ENCODE data around the gene NFIB.

NFIB gene

DNA sequence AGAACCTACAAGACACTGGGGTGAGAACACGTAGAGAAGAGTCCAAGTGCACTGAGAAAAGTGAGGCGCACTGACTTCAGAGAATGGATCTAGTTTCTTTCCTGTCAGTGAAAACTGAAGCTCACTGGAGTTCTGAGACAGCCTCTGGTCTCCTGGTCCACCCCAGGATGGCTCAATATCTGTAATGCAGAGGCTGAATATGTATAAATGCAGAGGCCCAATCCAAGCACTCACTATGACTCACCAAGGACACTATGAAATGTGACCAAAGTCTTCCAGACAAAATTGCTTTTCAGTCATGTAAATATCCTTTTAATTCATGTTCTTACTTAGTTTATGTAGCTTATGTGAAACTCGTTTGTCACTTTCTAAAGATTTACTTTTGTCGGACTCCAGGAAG lies 53.8 kb downstream of the NFIB start:
- H3K4me3 ChIP-seq (replicated peaks; ENCODE audit: low read depth, low read length), result no peak overlapping the region
- TF ChIP-seq, protein P1, sequence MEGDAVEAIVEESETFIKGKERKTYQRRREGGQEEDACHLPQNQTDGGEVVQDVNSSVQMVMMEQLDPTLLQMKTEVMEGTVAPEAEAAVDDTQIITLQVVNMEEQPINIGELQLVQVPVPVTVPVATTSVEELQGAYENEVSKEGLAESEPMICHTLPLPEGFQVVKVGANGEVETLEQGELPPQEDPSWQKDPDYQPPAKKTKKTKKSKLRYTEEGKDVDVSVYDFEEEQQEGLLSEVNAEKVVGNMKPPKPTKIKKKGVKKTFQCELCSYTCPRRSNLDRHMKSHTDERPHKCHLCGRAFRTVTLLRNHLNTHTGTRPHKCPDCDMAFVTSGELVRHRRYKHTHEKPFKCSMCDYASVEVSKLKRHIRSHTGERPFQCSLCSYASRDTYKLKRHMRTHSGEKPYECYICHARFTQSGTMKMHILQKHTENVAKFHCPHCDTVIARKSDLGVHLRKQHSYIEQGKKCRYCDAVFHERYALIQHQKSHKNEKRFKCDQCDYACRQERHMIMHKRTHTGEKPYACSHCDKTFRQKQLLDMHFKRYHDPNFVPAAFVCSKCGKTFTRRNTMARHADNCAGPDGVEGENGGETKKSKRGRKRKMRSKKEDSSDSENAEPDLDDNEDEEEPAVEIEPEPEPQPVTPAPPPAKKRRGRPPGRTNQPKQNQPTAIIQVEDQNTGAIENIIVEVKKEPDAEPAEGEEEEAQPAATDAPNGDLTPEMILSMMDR (IDR thresholded peaks at IDR 0.05; ENCODE audit: low read depth, low read length, missing control alignments), result no peak
- no peak for DNase-seq (ENCODE audit: extremely low read depth, low read depth)

DNA sequence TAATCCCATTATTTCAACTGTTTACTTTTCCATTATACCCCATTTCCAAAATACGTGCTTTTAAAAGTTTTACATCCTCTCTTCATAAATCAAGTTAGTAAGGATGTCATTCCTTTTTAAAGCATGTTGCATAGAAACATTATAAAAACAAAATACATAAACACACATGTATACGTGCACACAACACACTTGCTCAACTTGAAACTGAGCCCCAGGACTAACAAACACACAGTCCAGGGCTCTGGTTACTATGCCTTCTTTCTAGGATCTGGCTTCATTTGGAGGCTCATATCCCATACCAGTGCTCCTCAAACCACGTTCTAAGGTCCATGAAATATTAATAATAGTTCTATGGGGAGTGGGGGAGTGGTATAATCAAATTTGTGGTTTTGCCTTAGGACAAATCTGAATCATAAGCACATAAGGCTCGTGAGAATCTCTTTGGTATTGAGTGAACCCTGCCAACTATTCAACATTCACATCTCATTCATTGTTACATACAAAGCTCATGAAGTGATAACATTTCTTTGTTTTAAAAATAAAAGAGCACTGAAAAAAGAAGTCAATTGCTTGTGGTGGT lies 55.2 kb downstream of the NFIB start:
- TF ChIP-seq, protein P1 (IDR thresholded peaks at IDR 0.05; ENCODE audit: low read depth, low read length, missing control alignments), result no peak
- no peak overlapping the region for H3K4me3 ChIP-seq (replicated peaks; ENCODE audit: low read depth, low read length)
- no peak for DNase-seq (ENCODE audit: extremely low read depth, low read depth)

DNA sequence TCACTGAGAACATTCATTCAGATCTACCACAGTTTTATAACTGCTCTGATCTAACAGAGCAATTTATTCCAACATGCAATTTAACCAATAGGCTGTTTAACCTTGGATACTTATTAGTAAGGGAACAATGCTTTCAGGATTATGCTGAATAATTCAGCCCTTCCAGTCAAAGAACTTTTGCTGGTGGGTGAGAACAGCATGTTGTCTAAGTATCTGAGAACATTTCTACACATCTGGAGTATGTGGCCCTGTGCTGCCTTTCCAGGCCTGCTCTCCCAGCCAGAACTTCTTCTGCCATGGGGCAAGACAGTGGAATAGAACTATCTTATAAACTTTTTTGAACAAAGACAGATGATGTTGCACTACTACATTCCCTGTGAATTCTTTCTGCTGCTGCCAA lies 55.8 kb downstream of the NFIB start:
- H3K4me3 ChIP-seq (replicated peaks; ENCODE audit: low read depth, low read length), result no peak overlapping the region
- no peak for DNase-seq (ENCODE audit: extremely low read depth, low read depth)
- TF ChIP-seq, protein P1 (IDR thresholded peaks at IDR 0.05; ENCODE audit: low read depth, low read length, missing control alignments), result no peak

DNA sequence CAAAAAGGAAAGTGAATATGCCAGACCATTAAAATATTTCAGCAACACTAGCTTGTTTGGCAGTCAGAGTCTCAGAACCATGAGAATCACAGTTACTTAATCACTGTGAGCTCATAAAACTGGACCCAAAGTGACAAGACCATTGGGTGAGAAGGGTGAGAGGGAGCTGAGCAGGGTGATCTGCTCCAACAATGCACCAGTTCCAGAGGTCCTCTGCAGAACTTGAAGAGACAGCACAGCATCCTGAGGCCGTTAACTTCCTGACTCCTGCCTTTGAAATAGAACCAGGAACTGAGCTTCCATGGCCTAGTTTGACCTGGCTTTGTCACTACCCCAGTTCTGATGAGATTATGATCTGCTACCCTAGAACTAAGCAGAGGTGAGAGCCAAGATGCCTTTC lies 57.4 kb downstream of the NFIB start:
- no peak for DNase-seq (ENCODE audit: extremely low read depth, low read depth)
- TF ChIP-seq, protein P1 (IDR thresholded peaks at IDR 0.05; ENCODE audit: low read depth, low read length, missing control alignments), result no peak
- H3K4me3 ChIP-seq (replicated peaks; ENCODE audit: low read depth, low read length), result no peak overlapping the region

DNA sequence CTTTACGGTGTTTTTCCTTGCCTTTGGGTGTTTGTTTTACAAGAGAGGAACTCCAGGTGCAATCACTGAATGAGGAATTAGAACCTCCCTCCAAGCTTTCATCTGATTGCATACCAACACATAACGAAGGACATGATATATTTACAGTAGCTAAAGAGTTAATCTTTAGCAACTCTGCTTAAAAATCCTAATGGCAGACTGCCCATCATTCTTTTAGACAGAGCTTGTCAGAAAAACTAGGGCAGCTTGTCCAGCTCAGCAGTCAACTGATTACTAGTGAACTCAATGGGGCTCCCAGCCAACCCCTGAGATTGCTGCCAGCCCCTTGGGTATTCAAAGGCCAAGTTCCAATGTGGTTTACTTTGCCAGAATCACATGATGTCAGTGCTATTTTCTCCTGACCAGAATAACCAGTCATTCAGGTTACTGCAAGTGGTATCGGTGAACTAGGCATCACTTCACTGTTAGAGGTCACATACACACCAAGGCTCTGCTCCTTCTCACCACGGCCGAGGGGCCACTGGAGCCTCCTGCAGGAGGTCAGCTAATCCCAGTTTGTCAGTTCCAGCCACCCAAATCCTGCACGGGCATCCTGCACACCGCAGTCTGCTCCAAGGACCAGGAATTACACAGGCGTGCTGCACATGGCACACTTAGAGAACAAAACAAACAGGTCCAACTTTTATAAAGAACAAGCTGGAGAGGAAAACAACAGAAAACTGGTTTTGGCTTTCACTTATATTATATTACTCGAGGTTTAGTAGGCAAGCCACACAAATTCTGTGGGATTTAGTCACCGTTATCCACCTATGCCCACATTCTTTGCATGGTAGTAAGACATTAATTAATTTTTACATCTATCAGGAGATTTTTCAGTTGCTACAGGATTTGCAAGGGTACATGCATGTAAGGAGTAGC lies 62.5 kb downstream of the NFIB start:
- H3K4me3 ChIP-seq (replicated peaks; ENCODE audit: low read depth, low read length), result no peak overlapping the region
- TF ChIP-seq, protein P1 (IDR thresholded peaks at IDR 0.05; ENCODE audit: low read depth, low read length, missing control alignments), result no peak
- DNase-seq (ENCODE audit: extremely low read depth, low read depth), result no peak

DNA sequence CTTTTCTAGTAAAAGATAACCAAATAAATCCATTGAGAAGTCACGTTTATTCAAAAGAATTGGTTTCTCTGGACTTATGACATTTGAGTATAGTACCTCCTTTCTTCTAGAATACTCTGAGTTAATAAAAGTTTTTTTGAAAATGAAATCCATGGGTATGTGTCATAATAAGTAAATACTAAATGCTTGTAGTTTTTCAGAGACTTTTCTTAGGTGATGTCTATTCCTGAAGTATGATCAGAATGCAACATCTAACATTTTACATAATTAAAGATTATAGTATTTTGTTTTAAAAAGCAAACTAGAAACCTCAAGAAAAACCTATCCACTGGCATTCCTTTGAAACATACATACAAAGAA lies 63.2 kb downstream of the NFIB start:
- TF ChIP-seq, protein P1 (IDR thresholded peaks at IDR 0.05; ENCODE audit: low read depth, low read length, missing control alignments), result no peak
- DNase-seq (ENCODE audit: extremely low read depth, low read depth), result no peak
- H3K4me3 ChIP-seq (replicated peaks; ENCODE audit: low read depth, low read length), result no peak overlapping the region
